HUES6 (cell line): ENCODE measurements around the gene CADPS.

Source experiments
- H3K27ac ChIP-seq: 2 replicates; pipeline ENCODE4 v1.7.0; 2013; ENCODE audit warnings: low read depth, mild to moderate bottlenecking, low read length, inconsistent platforms
- H3K27me3 ChIP-seq: 2 replicates; pipeline ENCODE4 v1.6.1; 2013; ENCODE audit warnings: low read length; ENCODE audit not compliant: control insufficient read depth, insufficient read depth
- H3K36me3 ChIP-seq: 2 replicates; pipeline ENCODE4 v1.6.1; 2013; ENCODE audit warnings: low read length; ENCODE audit not compliant: control insufficient read depth, insufficient read depth
- H3K4me1 ChIP-seq: 2 replicates; pipeline ENCODE4 v1.6.1; 2013; ENCODE audit warnings: low read length; ENCODE audit not compliant: control insufficient read depth, insufficient read depth
- H3K4me3 ChIP-seq: 2 replicates; pipeline ENCODE4 v1.5.1; 2013; ENCODE audit warnings: low read depth, low read length
- H3K9ac ChIP-seq: one replicate; pipeline ENCODE4 v1.6.1; 2013; ENCODE audit warnings: mild to moderate bottlenecking, low read length
- H3K9me3 ChIP-seq: 2 replicates; pipeline ENCODE4 v1.6.1; 2013; ENCODE audit warnings: low read depth, low read length; ENCODE audit not compliant: control insufficient read depth, insufficient read depth

CADPS gene

GRCh38 chr3:62669161-62669560 is 206.1 kb downstream of the CADPS start:
- H3K27me3 ChIP-seq: no peaks in the 10 kb centered on the region

GRCh38 chr3:62667714-62668113 is 207.5 kb downstream of the CADPS start:
- Histone ChIP-seq H3K4me3 (no peak overlapping the region), H3K36me3 (no peaks in the 10 kb centered on the region), H3K27ac (no peak overlapping the region), H3K27me3 (no peaks in the 10 kb centered on the region), H3K9me3 (no peaks in the 10 kb centered on the region), H3K4me1 (peaks cover 7% of the 10 kb centered on the region), H3K9ac (no peak overlapping the region)

More at GRCh38 chr3:62669161-62669560, 206.1 kb downstream of the CADPS start:
- no peak overlapping the region for H3K4me3 ChIP-seq
- no peaks in the 10 kb centered on the region for H3K9me3 ChIP-seq
- H3K27ac ChIP-seq: no peak overlapping the region
- H3K9ac ChIP-seq: no peak overlapping the region
- H3K4me1 ChIP-seq: peaks cover 7% of the 10 kb centered on the region
- no peaks in the 10 kb centered on the region for H3K36me3 ChIP-seq

- Histone ChIP-seq H3K9me3 (no peaks in the 10 kb centered on the region), H3K27ac (no peak overlapping the region), H3K4me3 (no peak overlapping the region), H3K36me3 (no peaks in the 10 kb centered on the region), H3K27me3 (no peaks in the 10 kb centered on the region), H3K9ac (no peak overlapping the region), H3K4me1 (peaks cover 7% of the 10 kb centered on the region)
These were observed 209.4 kb downstream of the CADPS start for GRCh38 chr3:62665627-62666437.

- Histone ChIP-seq H3K9ac (no peak overlapping the region), H3K36me3 (no peaks in the 10 kb centered on the region), H3K4me1 (no peaks in the 10 kb centered on the region), H3K4me3 (no peak overlapping the region), H3K27ac (no peak overlapping the region), H3K27me3 (no peaks in the 10 kb centered on the region), H3K9me3 (no peaks in the 10 kb centered on the region)
These were observed 212.5 kb downstream of the CADPS start for GRCh38 chr3:62662677-62663076.

GRCh38 chr3:62659660-62660059 is 215.6 kb downstream of the CADPS start:
- Histone ChIP-seq H3K36me3 (no peaks in the 10 kb centered on the region), H3K4me3 (no peak overlapping the region), H3K27ac (no peak overlapping the region), H3K9me3 (no peaks in the 10 kb centered on the region), H3K9ac (no peak overlapping the region), H3K4me1 (no peaks in the 10 kb centered on the region), H3K27me3 (no peaks in the 10 kb centered on the region)

- H3K9me3 ChIP-seq: no peaks in the 10 kb centered on the region
- H3K4me1 ChIP-seq: no peaks in the 10 kb centered on the region
- H3K27ac ChIP-seq: no peak overlapping the region
- H3K9ac ChIP-seq: no peak overlapping the region
- H3K36me3 ChIP-seq: no peaks in the 10 kb centered on the region
- no peaks in the 10 kb centered on the region for H3K27me3 ChIP-seq
- H3K4me3 ChIP-seq: no peak overlapping the region
These were observed 219.5 kb downstream of the CADPS start for GRCh38 chr3:62655691-62656063.

GRCh38 chr3:62655056-62655690 is 220.0 kb downstream of the CADPS start:
- Histone ChIP-seq H3K9me3 (no peaks in the 10 kb centered on the region), H3K27me3 (no peaks in the 10 kb centered on the region), H3K36me3 (no peaks in the 10 kb centered on the region), H3K9ac (no peak overlapping the region), H3K4me3 (no peak overlapping the region), H3K4me1 (no peaks in the 10 kb centered on the region), H3K27ac (no peak overlapping the region)

GRCh38 chr3:62653796-62654195 is 221.4 kb downstream of the CADPS start:
- Histone ChIP-seq H3K9me3 (no peaks in the 10 kb centered on the region), H3K36me3 (no peaks in the 10 kb centered on the region), H3K4me3 (no peak overlapping the region), H3K4me1 (no peaks in the 10 kb centered on the region), H3K27ac (no peak overlapping the region), H3K9ac (no peak overlapping the region), H3K27me3 (no peaks in the 10 kb centered on the region)

- Histone ChIP-seq H3K4me3 (no peak overlapping the region), H3K27ac (no peak overlapping the region), H3K9ac (no peak overlapping the region), H3K9me3 (no peaks in the 10 kb centered on the region), H3K4me1 (no peaks in the 10 kb centered on the region), H3K36me3 (no peaks in the 10 kb centered on the region), H3K27me3 (no peaks in the 10 kb centered on the region)
These were observed 227.5 kb downstream of the CADPS start for GRCh38 chr3:62647711-62648110.

- no peaks in the 10 kb centered on the region; the same call in 1 of the 2 replicates for H3K4me1 ChIP-seq
- H3K36me3 ChIP-seq: no peaks in the 10 kb centered on the region
- H3K9ac ChIP-seq: no peak overlapping the region
- H3K27ac ChIP-seq: no peak overlapping the region
- no peaks in the 10 kb centered on the region for H3K27me3 ChIP-seq
- H3K9me3 ChIP-seq: no peaks in the 10 kb centered on the region
- H3K4me3 ChIP-seq: no peak overlapping the region
These were observed 230.7 kb downstream of the CADPS start for GRCh38 chr3:62644493-62644892.

GRCh38 chr3:62638316-62638715 is 236.9 kb downstream of the CADPS start:
- Histone ChIP-seq H3K9me3 (no peaks in the 10 kb centered on the region), H3K9ac (no peak overlapping the region), H3K36me3 (no peaks in the 10 kb centered on the region), H3K4me3 (no peak overlapping the region), H3K27me3 (no peaks in the 10 kb centered on the region), H3K27ac (no peak overlapping the region), H3K4me1 (no peaks in the 10 kb centered on the region; the same call in 1 of the 2 replicates)
